ENCODE measurements around the gene STXBP6. TPM values are rescaled to one million over a fixed set of nuclear protein-coding genes. Genes with fewer than 3 reads are reported as not detected.

The STXBP6 gene
- total RNA-seq, 1 experiment from 2014 or later, result 32.2 TPM

DNA sequence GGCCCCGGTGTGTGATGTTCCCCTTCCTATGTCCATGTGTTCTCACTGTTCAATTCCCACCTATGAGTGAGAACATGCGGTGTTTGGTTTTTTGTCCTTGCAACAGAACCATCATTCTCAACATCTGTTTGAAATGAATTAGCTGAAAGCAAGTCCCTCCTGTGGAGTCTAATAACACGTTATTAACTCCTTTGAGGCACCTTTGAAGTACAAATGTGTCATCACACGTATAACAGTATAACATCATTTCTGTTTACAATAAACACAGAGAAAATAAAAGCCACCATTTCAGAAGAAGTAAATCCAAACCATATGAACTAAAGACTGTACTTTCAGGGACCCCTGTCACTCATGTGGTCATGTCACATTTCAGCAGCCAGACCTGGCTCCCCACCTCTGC is 198.5 kb downstream of the STXBP6 start:
- Mint-ChIP-seq H3K27ac (ENCODE audit: unreplicated experiment) (no peak overlapping the region), H3K36me3 (ENCODE audit: insufficient read depth, unreplicated experiment) (peaks cover 10% of the 10 kb centered on the region), H3K4me1 (ENCODE audit: low read depth, unreplicated experiment) (no peaks in the 10 kb centered on the region), H3K4me3 (ENCODE audit: unreplicated experiment) (no peak overlapping the region), H3K27me3 (ENCODE audit: insufficient read depth, unreplicated experiment) (no peaks in the 10 kb centered on the region), H3K9me3 (ENCODE audit: unreplicated experiment) (no peaks in the 10 kb centered on the region)
- Histone ChIP-seq H3K4me3 (ENCODE audit: low read depth, low read length) (no peak overlapping the region), H3K36me3 (ENCODE audit: control insufficient read depth, insufficient read depth, low read length) (no peaks in the 10 kb centered on the region), H3K27me3 (replicated peaks; ENCODE audit: control insufficient read depth, insufficient read depth, low read length) (no peaks in the 10 kb centered on the region), H3K9me3 (no peaks in the 10 kb centered on the region), H3K4me1 (peaks cover 15% of the 10 kb centered on the region)
- ChIA-PET CTCF (no interaction called here), POLR2A (no interaction called here)
- TF ChIP-seq, protein P1, sequence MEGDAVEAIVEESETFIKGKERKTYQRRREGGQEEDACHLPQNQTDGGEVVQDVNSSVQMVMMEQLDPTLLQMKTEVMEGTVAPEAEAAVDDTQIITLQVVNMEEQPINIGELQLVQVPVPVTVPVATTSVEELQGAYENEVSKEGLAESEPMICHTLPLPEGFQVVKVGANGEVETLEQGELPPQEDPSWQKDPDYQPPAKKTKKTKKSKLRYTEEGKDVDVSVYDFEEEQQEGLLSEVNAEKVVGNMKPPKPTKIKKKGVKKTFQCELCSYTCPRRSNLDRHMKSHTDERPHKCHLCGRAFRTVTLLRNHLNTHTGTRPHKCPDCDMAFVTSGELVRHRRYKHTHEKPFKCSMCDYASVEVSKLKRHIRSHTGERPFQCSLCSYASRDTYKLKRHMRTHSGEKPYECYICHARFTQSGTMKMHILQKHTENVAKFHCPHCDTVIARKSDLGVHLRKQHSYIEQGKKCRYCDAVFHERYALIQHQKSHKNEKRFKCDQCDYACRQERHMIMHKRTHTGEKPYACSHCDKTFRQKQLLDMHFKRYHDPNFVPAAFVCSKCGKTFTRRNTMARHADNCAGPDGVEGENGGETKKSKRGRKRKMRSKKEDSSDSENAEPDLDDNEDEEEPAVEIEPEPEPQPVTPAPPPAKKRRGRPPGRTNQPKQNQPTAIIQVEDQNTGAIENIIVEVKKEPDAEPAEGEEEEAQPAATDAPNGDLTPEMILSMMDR (IDR thresholded peaks at IDR 0.05; ENCODE audit: insufficient read depth in 1 of 2, low read depth in 1 of 2, low read length in 1 of 2, severe bottlenecking in 1 of 2, unreplicated experiment in 1 of 2), result no peak
- no peak for DNase-seq
- intact Hi-C loops (cut with micrococcal nuclease; ENCODE audit: unreplicated experiment), result no loop called here
- BruUV-seq (replicated peaks), result no TSS peak

DNA sequence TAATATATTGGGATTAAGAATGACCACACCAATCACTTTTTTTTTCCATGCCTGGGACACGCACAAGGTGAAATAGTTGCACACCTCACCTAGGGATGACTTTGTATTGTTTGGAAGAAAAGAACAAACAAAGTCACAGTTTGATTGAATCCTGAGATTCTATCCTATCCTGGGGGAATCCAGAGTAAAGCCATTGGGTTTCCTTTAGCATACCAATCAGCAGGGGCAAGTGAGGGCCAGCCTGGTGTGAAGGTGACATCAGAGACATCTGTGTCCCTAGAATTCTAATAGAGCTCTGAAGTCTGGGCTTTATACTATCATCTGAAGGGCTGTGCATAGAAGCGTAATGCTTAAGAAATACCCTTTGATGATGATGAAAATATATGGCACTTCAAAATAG is 199.9 kb downstream of the STXBP6 start:
- intact Hi-C loops (cut with micrococcal nuclease; ENCODE audit: unreplicated experiment), result no loop called here
- no peaks in the 10 kb centered on the region for H3K36me3 ChIP-seq (ENCODE audit: control insufficient read depth, insufficient read depth, low read length)
- H3K27me3 Mint-ChIP-seq (ENCODE audit: insufficient read depth, unreplicated experiment), result no peaks in the 10 kb centered on the region
- H3K4me1 Mint-ChIP-seq (ENCODE audit: low read depth, unreplicated experiment), result no peaks in the 10 kb centered on the region
- H3K27ac Mint-ChIP-seq (ENCODE audit: unreplicated experiment), result no peak overlapping the region
- H3K27me3 ChIP-seq (replicated peaks; ENCODE audit: control insufficient read depth, insufficient read depth, low read length), result no peaks in the 10 kb centered on the region
- no peaks in the 10 kb centered on the region for H3K9me3 Mint-ChIP-seq (ENCODE audit: unreplicated experiment)
- no peak for DNase-seq
- no peak overlapping the region for H3K4me3 ChIP-seq (ENCODE audit: low read depth, low read length)
- no peak overlapping the region for H3K4me3 Mint-ChIP-seq (ENCODE audit: unreplicated experiment)
- no peaks in the 10 kb centered on the region for H3K9me3 ChIP-seq
- POLR2A ChIA-PET, result no interaction called here
- H3K4me1 ChIP-seq, result peaks cover 15% of the 10 kb centered on the region
- BruUV-seq (replicated peaks), result no TSS peak
- TF ChIP-seq, protein P1 (IDR thresholded peaks at IDR 0.05; ENCODE audit: insufficient read depth in 1 of 2, low read depth in 1 of 2, low read length in 1 of 2, severe bottlenecking in 1 of 2, unreplicated experiment in 1 of 2), result no peak
- CTCF ChIA-PET, result no interaction called here
- H3K36me3 Mint-ChIP-seq (ENCODE audit: insufficient read depth, unreplicated experiment), result peaks cover 4% of the 10 kb centered on the region

- ChIA-PET CTCF (no interaction called here), POLR2A (no interaction called here)
- Histone ChIP-seq H3K9me3 (no peaks in the 10 kb centered on the region), H3K4me1 (peaks cover 15% of the 10 kb centered on the region), H3K27me3 (replicated peaks; ENCODE audit: control insufficient read depth, insufficient read depth, low read length) (no peaks in the 10 kb centered on the region), H3K4me3 (ENCODE audit: low read depth, low read length) (no peak overlapping the region), H3K36me3 (ENCODE audit: control insufficient read depth, insufficient read depth, low read length) (no peaks in the 10 kb centered on the region)
- no peak for DNase-seq
- Mint-ChIP-seq H3K36me3 (ENCODE audit: insufficient read depth, unreplicated experiment) (peaks cover 4% of the 10 kb centered on the region), H3K27me3 (ENCODE audit: insufficient read depth, unreplicated experiment) (no peaks in the 10 kb centered on the region), H3K9me3 (ENCODE audit: unreplicated experiment) (no peaks in the 10 kb centered on the region), H3K4me1 (ENCODE audit: low read depth, unreplicated experiment) (no peaks in the 10 kb centered on the region), H3K4me3 (ENCODE audit: unreplicated experiment) (no peak overlapping the region), H3K27ac (ENCODE audit: unreplicated experiment) (no peak overlapping the region)
- BruUV-seq (replicated peaks), result no TSS peak
- intact Hi-C loops (cut with micrococcal nuclease; ENCODE audit: unreplicated experiment), result no loop called here
- TF ChIP-seq, protein P1 (IDR thresholded peaks at IDR 0.05; ENCODE audit: insufficient read depth in 1 of 2, low read depth in 1 of 2, low read length in 1 of 2, severe bottlenecking in 1 of 2, unreplicated experiment in 1 of 2), result no peak
Observed at GRCh38 chr14:24849471-24849870, 200.5 kb downstream of the STXBP6 start.

Measured in Caco-2 (cell line).